ENCODE measurements around the gene TBC1D3I.
"Not testable (repeated sequence)": the region's sequence is repeated elsewhere in the genome, so short reads cannot be mapped to it uniquely, and the experiment has no call there.

GRCh38 chr17:36219556-36219955 lies 44.8 kb downstream of the TBC1D3I start:
- not testable (repeated sequence) for TF ChIP-seq SP1 (IDR thresholded peaks at IDR 0.05); CTBP1 (IDR thresholded peaks at IDR 0.05; ENCODE audit: borderline replicate concordance); SUZ12 (IDR thresholded peaks at IDR 0.05)
